HG02870 (cell line): ENCODE data around the gene CEP192.

Experiments
- ATAC-seq: cut with Tn5 transposase; IDR thresholded peaks from one replicate; pipeline ENCODE4 v1.9.1; 2021; ENCODE audit warnings: mild to moderate bottlenecking, moderate library complexity; ENCODE audit not compliant: unreplicated experiment

Gene CEP192

DNA sequence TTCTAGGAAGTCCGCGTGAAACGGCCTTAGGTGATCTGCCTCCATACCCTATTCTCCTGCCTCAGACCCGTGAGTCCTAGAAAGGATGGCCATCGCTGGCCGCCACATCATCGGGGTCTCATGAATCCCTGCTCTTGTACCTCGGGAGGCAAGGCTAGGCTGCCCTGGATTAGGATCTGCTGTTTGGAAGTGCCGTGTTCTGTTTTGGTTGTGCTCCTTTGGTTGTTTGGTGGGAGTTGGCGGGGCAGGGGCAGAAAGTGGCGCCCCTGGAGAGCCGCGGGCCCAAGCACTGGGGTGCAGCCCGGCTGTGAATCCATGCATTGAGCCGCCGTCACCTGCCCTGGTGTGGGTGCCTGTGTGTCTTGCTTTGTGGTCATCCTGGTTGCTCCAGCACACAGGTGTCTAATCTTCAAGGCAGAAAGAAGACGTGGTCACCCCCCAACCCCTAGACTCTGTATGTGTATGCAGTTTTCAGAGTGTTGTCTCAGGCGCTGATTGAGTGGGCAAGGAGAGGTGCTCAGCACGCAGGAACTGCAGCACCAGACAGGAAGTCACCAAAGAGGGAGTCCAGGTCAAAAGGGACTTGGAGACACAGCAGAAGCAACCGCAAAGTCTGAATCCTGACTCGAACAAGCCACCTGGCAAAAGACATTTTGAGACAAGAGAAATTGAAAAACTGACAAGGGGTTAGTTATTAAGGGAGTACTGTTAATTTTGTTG is 147.4 kb downstream of the CEP192 start:
- ATAC-seq = no peak

DNA sequence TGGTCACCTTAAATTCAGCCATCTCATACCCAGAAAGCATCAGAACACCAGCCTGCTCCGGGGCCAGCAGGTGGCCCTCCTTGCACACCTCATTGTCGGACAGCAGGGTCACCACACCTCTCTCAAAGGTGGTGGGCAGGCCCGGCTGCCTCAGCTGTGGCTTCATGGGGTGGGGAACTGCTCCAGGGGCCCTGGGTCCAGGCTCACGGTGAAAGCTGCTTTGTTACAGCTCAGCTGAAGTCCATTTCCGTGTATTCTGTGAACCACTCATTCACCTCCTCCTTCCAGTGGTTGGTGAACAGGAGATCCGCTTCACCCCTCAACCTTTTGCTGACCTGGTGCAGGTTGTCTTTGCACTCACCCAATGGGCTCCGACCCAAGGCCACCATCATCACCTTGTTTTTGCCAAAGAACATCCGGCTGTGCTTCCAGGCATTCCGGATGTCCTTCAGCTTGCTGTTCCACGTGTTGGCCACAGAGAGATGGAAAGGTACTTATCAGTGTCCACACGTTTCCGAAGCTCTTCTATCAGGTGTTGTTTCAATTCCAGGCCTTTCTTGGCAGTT is 148.8 kb downstream of the CEP192 start:
- ATAC-seq = no peak

DNA sequence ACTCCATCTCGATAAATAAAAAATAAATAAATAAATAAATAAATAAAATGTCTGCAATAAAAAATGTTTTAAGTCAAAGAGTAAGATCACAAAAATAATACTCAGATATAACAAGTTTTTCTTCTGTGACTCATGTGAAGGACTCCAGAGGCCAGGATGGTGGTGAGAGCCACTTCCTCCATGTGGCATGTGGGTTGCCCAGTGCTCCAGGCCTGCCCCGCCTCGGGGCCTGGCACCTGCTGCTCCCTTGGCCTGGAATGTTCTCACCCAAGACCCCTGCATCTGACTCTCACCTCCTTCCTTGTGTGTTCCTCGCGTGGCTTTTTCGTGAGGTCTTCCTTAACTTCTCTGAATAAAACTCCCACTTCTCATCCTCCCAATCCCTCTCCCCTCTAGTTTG is 150.0 kb downstream of the CEP192 start:
- ATAC-seq = no peak

DNA sequence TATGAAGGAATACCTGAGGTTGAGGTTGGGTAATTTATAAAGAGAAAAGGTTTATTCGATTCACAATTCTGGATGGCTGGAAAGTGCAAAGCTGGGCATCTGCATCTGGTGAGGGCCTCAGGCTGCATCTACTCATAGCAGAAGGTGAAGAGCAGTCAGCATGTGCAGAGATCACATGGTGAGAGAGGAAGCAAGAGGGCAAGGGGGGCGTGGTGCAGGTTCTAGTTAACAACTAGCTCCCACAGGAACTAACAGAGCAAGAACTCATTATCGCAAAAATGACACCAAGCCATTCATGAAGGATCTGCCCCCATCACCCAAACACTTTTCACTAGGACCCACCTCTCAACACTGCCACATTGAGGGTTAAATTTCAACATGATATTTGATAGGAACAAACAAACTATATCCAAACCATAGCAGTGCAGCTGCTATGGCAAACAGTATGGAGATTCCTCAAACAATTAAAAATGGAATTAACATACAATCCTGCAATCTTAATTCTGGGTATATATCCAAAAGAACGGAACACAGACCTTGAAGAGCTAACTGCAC is 154.6 kb downstream of the CEP192 start:
- no peak for ATAC-seq

DNA sequence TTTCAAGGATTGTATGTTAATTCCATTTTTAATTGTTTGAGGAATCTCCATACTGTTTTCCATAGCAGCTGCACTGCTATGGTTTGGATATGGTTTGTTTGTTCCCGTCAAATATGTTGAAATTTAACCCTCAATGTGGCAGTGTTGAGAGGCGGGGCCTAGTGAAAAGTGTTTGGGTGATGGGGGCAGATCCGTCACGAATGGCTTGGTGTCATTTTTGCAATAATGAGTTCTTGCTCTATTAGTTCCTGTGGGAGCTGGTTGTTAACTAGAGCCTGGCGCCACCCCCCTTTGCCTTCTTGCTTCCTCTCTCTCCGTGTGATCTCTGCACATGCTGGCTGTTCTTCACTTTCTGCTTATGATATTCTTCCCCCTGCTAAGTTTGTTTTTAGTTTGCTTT is 156.0 kb downstream of the CEP192 start:
- no peak for ATAC-seq

DNA sequence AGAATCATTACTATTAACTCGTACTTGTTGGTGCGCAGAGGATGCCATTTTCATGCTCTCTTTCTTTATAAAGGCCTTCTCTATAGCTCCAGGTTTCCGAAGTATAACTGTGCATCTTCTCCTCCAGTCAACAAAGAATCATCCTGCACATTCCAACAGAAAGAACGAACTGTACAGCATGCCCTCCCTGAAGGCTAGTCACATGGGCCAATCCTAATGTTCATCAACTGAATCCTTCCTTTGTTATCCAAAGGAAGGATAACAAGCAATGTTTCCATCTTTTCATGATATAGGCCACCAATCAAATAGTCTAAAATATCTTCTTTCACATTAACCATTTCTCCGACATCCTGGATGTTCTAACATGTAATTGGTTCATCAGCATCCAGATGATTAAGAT is 160.5 kb downstream of the CEP192 start:
- no peak for ATAC-seq

DNA sequence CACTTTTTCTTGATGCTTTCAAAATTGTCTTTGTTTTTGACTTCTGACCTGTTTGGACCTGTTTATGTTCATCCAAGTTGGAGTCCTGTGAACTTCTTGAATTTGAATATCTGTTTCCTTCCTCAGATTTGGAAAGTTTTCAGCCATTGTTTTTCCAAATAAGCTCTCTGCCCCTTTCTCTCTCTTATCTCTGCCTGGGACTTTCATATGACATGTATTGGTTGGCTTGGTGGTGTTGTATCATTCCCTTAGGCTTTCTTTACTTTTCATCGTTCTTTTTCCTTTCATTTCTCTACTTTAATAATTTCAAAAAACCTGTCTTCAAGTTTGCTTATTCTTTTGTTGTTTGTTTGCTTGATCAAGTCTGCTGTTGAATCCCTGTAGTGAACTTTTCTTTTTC is 167.3 kb downstream of the CEP192 start:
- ATAC-seq = no peak

DNA sequence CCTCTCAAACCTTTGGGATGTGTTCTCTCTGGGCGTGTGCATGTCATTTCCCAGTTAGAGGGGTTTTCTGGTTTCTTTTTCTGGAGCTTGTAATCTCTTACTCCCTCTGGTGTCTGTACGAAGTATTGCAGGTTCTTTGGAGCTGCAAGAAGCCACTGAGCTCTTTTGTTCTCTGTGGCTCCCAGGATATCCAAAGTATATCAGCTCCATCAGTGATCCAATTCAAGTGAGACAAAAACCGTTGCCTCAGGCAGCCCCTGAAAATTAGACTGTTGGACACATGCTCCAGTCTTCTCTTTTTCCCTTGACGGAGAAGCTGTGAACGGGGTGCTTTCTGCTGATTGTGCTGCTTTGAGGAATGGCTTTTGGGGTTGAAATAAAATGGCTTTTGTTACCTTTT is 168.4 kb downstream of the CEP192 start:
- no peak for ATAC-seq

DNA sequence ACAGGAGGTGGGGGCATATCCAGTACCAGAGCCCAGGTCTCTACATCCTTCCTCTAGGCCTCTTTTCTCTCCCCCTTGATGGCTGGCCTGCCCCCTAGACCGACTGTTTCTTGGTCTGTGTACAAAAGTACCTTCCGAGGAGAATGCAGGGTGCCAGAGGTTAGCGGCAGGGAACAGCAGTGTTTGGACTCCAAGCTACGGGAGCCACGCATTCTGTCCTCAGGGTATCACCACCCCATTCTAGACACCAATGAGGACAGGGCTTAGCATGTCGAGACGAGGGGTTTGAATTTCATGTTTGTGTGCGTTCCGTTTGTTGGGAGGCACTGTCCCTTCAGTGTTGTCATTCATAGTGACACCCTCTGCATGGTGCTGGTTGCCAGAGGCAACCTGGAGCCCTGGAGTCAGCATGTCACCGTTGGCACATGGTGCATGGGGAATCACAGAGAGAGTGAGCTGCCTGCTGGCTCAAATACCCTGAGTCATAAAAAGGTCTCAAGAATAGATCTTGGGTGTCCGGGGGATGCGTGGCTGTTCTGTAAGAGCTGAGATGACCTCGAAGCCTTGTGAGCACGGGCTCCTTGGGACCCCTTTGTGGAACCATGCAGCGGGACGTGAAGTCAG is 170.2 kb downstream of the CEP192 start:
- ATAC-seq = no peak

DNA sequence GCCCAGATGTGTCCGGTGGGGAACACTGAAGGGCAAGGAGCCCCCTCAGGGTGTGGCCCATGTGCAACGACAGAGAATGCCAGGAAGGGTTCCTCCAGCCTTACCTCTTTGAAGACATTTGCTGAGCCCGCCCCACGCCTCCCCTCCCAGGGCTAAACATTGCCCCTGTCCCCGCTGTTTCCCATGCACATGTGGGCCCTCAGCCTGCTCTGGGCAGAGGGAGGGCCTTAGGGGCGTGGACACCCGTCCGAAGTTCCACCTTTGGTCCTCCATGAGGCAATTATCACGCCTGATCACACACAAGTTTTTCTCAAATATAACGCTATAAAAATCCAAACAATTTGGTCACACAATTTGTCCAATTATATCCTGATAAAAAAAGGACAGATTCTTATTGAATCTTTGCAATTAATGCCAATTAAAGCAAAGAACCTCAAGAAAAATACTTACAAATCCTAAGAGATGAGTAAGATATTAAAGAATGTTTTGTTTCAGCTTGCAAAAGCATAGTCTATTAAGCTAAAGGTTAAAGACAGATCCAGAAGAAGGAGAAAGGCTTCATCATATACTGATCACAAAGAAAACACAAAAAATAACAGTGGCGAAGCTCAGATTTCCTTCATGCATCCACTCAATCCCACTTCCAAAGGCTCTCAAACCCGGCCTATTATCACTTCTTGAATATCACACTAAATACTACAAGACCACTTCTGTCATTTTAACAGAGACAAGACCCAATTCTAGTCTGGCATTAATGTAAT is 172.2 kb downstream of the CEP192 start:
- no peak for ATAC-seq

DNA sequence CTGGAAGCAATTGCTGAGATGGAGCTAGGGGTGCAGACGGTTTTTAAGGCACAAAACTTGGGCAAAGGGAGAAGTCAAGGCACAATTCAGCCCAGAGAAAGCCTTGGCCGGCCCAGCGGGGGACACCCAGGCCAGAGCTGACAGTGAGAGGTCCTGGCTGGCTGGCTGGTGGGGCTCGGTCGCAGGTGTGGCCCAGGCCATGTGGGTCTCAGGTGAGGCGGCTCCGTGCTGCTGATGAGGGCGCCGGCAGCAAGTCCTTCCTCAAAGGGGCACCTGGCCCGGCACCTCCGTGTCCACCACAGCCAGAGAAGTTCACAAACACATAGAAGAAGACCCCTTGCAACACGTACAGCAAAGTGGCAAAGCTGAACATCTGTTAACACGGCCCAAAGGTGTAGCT is 173.2 kb downstream of the CEP192 start:
- no peak for ATAC-seq

DNA sequence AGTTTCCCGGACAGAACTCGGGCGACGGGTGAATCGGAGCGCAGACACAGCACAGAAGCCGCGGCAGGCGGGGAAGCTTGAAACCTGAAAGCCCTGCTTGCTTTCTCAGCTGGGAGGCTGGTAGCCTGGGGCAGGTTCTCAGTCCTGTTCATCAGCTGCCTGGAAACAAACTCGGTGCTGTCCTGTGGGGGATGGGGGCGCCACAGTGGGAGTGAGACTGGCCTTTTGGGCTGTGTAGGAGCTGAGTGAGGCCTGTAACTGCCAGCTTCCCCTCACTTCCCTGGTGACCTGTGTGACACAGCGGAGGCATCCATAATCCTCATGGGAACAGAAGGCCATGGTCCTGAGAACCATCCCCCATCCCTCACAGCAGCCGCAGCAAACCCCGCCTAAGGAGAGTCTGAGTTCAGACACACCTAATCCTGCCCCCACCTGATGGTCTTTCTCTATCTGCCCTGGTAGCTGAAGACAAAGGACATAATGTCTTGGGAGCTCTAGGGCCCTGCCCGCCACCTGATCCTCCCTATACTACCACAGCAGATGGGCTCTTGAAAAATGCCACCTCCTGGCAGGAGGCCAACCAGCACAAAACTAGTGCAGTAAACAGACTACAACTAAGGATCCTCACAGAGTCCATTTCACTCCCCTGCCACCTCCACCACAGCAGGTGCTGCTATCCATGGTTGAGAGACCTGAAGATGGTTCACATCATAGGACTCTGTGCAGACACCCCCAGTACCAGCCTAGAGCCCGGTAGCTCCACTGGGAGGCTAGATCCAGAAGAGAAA is 174.7 kb downstream of the CEP192 start:
- ATAC-seq = no peak

DNA sequence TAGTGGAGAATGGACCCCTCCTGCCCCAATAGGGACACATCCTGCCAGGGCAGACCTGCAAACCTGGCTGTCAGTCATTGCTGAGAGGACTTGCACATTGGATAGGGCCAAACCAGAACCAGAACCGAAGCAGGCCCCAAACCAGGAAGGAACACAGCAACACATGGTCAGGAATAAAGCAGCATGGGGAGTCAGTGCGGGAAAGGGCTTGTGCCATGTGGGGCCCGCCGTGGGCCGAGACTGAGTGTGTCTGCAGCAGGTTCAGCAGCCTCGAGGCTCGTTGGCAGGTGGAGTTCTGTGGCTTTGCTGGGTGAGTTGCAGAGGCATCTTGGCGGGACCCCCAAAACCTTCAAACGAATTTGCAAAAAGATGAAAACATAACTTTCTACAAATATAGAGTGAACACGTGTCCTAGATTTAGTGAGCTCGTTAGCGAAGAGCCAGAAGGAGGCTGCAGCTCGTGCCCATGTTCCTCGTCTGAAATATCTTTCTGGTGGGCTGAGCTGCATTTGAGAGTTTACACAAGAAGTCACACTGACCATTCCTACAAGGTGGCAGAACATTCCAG is 182.5 kb downstream of the CEP192 start:
- no peak for ATAC-seq
